Epithelial cell of prostate (primary cell): ENCODE results near the gene EFHD1.
"Not testable (repeated sequence)": the region's sequence is repeated elsewhere in the genome, so short reads cannot be mapped to it uniquely, and the experiment has no call there.

Experiments
- DNase-seq: peaks from one replicate; pipeline ENCODE4 v3.0.0-alpha.2; 2011; ENCODE audit warnings: low read depth, low spot score
- H3K27ac ChIP-seq: fragments of 450-650 bp; 2 replicates; pipeline ENCODE4 v1.5.1; 2017; ENCODE audit warnings: mild to moderate bottlenecking

Gene EFHD1

GRCh38 chr2:232645061-232645460, 11.7 kb downstream of the EFHD1 start:
- no peak overlapping the region for H3K27ac ChIP-seq
- no peak for DNase-seq

- no peak for DNase-seq
- H3K27ac ChIP-seq, result no peak overlapping the region
Measured at GRCh38 chr2:232646726-232647125, 13.3 kb downstream of the EFHD1 start.

DNA sequence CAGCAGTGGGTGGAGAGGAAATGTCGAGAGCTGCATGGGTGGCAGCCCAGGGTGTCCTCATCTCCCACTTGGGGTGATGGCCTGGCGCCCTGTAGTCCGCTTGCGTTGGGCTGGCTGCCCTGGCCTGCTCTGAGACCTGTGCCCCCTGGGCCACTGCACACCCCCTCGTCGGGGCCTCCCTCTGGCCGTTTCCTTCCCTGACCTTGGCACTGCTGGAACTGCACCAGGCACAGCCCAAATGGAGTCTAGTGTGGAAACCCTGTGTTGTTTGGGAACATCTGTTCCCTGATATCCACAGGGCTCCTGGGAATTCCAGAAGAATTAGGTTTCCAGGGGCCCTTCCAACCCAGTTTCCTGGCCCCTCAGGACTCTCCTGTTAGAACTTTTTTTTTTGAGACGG, 13.9 kb downstream of the EFHD1 start:
- DNase-seq, result no peak
- H3K27ac ChIP-seq, result no peak overlapping the region

- no peak overlapping the region for H3K27ac ChIP-seq
- no peak for DNase-seq
Measured at GRCh38 chr2:232649033-232649432, 15.6 kb downstream of the EFHD1 start.

DNA sequence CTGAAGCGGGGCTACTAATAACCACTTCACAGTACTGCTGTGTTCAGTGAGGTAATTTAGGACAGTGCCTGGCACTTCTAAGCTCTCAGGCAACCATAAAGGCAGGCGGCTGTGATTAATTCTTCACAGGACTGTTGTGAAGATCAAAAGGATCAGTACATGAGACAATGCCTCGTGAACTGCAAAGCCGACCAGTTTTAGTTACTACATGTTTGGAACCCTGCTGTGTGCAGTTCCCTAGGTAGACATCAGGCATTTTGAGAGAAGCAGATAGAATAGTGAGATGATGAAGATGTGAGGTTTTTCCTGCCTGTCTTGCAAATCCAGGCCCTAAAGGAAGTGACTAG, 19.1 kb downstream of the EFHD1 start:
- no peak for DNase-seq
- H3K27ac ChIP-seq, result no peak overlapping the region

GRCh38 chr2:232653441-232653840, 20.0 kb downstream of the EFHD1 start:
- no peak overlapping the region for H3K27ac ChIP-seq
- DNase-seq, result no peak

GRCh38 chr2:232655392-232655791, 22.0 kb downstream of the EFHD1 start:
- no peak for DNase-seq
- H3K27ac ChIP-seq, result no peak overlapping the region

- DNase-seq, result no peak
- no peak overlapping the region for H3K27ac ChIP-seq
Measured at GRCh38 chr2:232658217-232658785, 24.9 kb downstream of the EFHD1 start.

DNA sequence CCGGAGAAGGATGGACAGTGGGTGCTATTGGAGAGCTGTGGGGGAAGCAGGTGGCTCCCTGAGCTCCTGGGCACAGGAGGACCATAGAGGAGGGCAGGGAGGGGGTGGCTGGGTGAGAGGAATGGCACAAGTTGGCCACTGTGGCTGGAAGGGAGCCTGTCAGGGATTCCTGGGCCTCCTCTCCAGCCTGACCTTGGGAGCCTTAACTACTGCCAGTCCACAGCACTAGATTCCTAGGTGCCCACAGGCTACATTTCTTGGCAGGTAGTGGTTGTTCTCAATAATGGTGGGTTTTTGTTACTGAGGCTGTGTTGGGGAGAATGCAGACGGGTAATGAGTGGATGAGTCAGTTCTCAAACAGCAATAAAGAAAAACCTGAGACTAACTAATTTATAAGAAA, 26.0 kb downstream of the EFHD1 start:
- DNase-seq, result no peak
- H3K27ac ChIP-seq, result no peak overlapping the region

DNA sequence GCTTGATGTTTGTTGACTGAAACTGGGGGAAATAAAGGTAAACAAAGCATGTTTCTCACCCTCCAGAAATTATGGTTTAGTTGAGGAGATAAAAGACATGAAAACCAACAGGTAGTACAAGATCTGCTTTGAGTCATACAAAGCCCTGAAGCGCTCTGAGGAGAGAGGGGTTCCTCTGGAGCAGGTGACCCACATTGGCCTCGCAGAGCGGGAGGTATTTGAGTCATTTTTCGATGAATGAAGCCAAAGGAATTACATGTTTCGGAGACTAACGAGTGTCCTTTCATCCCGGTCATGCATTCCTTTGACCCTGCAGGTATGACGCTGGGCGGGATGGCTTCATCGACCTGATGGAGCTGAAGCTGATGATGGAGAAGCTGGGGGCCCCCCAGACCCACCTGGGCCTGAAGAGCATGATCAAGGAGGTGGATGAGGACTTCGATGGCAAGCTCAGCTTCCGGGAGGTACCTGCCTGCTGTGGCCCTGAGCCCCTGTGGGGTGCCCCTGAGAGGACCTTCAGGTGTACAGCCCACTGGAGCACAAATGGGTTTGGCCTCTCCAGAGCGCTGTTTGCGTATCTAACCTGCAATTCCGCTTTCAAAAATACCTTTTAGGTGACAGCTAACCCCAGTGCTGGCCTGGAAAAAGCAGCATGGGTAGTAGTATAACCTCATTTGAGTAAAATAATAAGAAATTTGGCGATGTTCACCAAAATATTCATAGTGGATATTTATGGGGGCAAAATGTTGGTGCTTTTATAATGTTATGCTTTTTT, 29.3 kb downstream of the EFHD1 start:
- no peak for DNase-seq
- H3K27ac ChIP-seq, result no peak overlapping the region

- no peak for DNase-seq
Measured at GRCh38 chr2:232666051-232666805, 32.8 kb downstream of the EFHD1 start.

DNA sequence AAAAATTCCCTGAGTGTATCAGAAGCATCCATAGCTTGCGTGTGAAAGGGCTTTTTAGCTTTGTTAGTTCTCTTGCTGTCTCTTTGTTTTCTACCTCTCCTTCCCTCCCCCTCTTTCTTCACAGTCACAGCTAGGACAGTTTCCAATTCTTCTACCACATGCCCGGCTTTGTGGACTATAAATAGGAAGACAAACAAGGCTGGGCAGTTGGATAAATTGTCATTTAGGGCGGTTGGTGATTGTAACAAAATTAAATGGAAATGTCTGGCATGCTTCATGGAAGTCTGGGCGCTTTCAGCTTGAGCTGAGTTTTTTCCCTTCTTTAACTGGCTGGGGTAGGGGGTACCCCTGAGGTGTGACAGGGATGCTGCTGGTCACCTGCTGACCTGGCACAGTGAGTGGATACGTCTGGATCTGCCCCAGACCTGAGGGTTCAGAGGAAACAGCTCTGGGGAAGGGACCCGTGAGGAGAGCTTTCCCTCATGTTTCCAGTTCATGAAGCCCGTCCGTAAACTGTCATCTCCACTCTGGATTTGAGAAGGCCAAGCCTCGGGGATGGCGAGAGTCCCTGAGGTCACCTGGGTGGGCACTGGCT, 34.7 kb downstream of the EFHD1 start:
- DNase-seq, result no peak
- H3K27ac ChIP-seq, result no peak overlapping the region

More at GRCh38 chr2:232666051-232666805, 32.8 kb downstream of the EFHD1 start:
- H3K27ac ChIP-seq, result no peak overlapping the region

GRCh38 chr2:232668805-232669444, 35.5 kb downstream of the EFHD1 start:
- H3K27ac ChIP-seq, result no peak overlapping the region
- no peak for DNase-seq

- no peak for DNase-seq
- H3K27ac ChIP-seq, result no peak overlapping the region
Measured at GRCh38 chr2:232672588-232672987, 39.2 kb downstream of the EFHD1 start.

- DNase-seq, result no peak
- no peak overlapping the region for H3K27ac ChIP-seq
Measured at GRCh38 chr2:232674491-232674890, 41.1 kb downstream of the EFHD1 start.

GRCh38 chr2:232675381-232675780, 42.0 kb downstream of the EFHD1 start:
- no peak for DNase-seq
- no peak overlapping the region for H3K27ac ChIP-seq

GRCh38 chr2:232680006-232680405, 46.6 kb downstream of the EFHD1 start:
- DNase-seq, result no peak
- H3K27ac ChIP-seq, result no peak overlapping the region

- no peak for DNase-seq
- H3K27ac ChIP-seq, result no peak overlapping the region
Measured at GRCh38 chr2:232681527-232681926, 48.1 kb downstream of the EFHD1 start.

- no peak for DNase-seq
Measured at GRCh38 chr2:232683368-232683767, 50.0 kb downstream of the EFHD1 start.

GRCh38 chr2:232685391-232685790, 52.0 kb downstream of the EFHD1 start:
- not testable (repeated sequence) for DNase-seq, H3K27ac ChIP-seq

More at GRCh38 chr2:232683368-232683767, 50.0 kb downstream of the EFHD1 start:
- H3K27ac ChIP-seq, result no peak overlapping the region
